IPS-15b (cell line): ENCODE data around the gene SLC27A3.

Source experiments
- H3K27me3 ChIP-seq: one replicate; pipeline ENCODE4 v1.6.1; 2013; ENCODE audit warnings: low read length; ENCODE audit not compliant: control insufficient read depth, insufficient read depth
- H3K36me3 ChIP-seq: one replicate; pipeline ENCODE4 v1.6.1; 2013; ENCODE audit warnings: low read length; ENCODE audit not compliant: control insufficient read depth, insufficient read depth
- H3K4me1 ChIP-seq: one replicate; pipeline ENCODE4 v1.6.1; 2013; ENCODE audit warnings: mild to moderate bottlenecking, low read length; ENCODE audit not compliant: control insufficient read depth, insufficient read depth
- H3K4me3 ChIP-seq: one replicate; pipeline ENCODE4 v1.5.1; 2013; ENCODE audit warnings: low read depth, low read length
- H3K9ac ChIP-seq: one replicate; pipeline ENCODE4 v1.6.1; 2013; ENCODE audit warnings: low read depth, mild to moderate bottlenecking, low read length
- H3K9me3 ChIP-seq: one replicate; pipeline ENCODE4 v1.6.1; 2013; ENCODE audit warnings: mild to moderate bottlenecking, low read length; ENCODE audit not compliant: control insufficient read depth, insufficient read depth

The SLC27A3 gene

DNA sequence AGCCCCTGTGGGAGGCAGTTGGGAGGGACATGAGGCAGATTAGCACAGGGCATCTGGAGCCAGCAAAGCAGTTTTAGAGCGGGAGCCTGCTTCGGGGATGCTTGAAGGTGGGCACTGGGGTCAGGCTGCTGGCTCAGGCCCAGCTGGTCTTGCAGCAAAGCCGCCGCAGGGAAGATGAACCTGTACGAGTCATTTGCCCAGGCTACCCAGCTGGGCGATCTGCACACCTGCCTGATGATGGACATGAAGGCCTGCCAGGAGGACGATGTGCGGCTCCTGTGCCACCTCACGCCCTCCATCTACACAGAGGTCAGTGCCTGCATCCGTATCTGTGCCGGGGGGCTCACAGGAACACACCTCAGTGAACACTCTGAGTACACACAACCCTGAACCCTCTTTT is 7.7 kb upstream of the SLC27A3 start:
- Histone ChIP-seq H3K4me1 (no peaks in the 10 kb centered on the region), H3K9me3 (no peaks in the 10 kb centered on the region), H3K9ac (no peak overlapping the region), H3K36me3 (peaks cover 73% of the 10 kb centered on the region), H3K27me3 (no peaks in the 10 kb centered on the region), H3K4me3 (no peak overlapping the region)

DNA sequence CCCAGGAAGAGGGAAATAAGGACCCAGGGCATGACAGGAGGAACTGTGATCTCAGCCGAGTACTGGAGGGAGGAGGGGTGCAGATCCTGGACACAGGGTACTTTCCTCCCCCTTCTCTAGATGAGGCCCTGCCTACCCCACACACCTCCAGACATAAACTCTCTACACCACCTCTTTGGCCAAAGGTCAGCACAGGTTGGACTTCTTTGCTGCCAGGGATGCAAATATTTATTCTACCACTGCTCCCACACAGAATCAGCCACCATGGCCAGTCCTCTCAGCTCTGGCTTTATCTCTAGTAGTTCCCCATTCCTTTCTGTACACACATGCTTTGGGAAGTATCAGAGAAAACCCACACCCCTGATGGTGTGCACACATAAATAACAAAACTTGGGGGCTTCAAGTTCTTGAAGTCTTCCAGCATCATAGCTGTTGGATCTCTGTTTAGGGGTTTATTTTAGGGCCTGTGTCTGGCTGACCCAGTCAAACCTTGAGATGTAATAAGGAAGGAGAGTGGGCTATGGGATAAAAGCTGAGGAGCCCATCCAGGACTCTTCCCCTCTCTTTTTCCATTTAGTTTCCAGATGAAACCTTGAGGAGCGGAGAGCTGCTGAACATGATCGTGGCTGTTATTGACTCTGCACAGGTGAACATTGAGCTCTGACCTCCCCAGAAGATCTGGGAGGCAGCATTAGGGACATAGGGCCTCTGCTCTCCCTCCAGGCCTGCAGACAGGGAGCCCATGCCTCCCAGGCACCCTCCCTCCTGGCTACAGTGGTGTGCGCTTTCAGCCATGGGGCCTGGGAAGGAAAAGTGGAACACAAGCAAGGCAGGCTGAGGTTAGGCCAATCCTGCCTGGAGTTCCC is 6.7 kb upstream of the SLC27A3 start:
- no peak overlapping the region for H3K4me3 ChIP-seq
- no peaks in the 10 kb centered on the region for H3K27me3 ChIP-seq
- H3K36me3 ChIP-seq = peaks cover 72% of the 10 kb centered on the region
- peaks cover 2% of the 10 kb centered on the region for H3K4me1 ChIP-seq
- H3K9me3 ChIP-seq = no peaks in the 10 kb centered on the region
- H3K9ac ChIP-seq = no peak overlapping the region

DNA sequence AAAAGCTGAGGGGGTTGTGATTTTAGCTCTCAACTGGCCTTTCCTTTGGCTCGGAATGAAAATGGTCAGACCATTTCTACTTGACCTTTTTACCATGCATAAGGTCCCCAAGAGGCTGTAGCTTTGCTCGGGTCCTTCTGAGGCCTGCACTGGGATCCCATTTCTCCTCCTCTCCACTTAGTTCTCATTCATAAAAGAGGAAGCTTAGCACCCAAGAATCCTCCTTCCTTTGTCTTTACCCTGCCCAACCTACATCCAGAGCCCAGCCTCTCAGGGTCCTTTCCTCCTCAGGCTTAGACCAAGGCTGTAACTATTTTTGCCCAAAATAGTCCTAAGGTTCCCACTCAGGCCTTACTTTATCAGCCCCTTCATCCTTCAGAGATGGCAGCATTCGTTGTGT is 6.0 kb upstream of the SLC27A3 start:
- Histone ChIP-seq H3K4me3 (no peak overlapping the region), H3K9me3 (no peaks in the 10 kb centered on the region), H3K27me3 (no peaks in the 10 kb centered on the region), H3K9ac (no peak overlapping the region), H3K36me3 (peaks cover 68% of the 10 kb centered on the region), H3K4me1 (peaks cover 5% of the 10 kb centered on the region)

DNA sequence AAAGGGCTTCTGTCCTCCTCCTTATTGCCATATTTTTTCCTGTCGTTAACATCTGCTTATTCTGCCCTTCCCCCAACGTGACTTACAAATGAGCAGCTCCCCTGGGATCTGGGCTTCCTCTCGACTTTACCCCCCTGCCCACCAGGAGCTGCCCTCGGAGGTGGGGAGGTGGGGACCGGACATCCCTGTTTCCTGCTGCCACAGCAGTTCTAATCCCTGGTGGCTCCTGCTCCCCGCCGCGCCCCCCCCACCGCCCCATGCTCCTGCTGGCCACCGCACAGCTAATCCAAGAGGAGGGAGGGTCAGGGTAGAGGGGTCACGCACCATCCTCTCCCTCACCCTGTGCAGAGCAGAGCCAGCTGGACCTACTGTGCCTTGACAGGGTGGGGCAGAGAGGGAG is 4.4 kb upstream of the SLC27A3 start:
- Histone ChIP-seq H3K9me3 (no peaks in the 10 kb centered on the region), H3K4me3 (no peak overlapping the region), H3K9ac (no peak overlapping the region), H3K4me1 (peaks cover 9% of the 10 kb centered on the region), H3K36me3 (peaks cover 60% of the 10 kb centered on the region), H3K27me3 (no peaks in the 10 kb centered on the region)

DNA sequence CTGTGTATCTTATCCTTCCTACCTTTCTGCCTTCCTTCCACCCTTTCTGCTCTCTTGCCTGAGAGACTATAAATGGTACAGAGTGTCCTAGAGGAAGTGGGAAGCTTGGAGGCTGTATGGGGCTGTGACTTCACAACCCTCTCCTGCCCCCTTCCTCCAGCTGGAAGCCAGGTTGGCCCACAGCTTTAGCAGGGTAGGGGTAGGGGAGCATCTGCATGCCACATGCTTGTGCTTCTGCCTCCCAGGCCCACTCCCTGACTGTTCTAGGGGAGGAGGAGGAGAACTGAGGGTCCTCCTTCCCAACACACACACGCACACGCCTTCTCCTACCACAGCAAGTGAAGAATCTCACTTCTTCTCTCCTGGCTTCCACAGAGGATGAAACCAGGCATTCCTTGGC is 3.9 kb upstream of the SLC27A3 start:
- H3K4me3 ChIP-seq = no peak overlapping the region

DNA sequence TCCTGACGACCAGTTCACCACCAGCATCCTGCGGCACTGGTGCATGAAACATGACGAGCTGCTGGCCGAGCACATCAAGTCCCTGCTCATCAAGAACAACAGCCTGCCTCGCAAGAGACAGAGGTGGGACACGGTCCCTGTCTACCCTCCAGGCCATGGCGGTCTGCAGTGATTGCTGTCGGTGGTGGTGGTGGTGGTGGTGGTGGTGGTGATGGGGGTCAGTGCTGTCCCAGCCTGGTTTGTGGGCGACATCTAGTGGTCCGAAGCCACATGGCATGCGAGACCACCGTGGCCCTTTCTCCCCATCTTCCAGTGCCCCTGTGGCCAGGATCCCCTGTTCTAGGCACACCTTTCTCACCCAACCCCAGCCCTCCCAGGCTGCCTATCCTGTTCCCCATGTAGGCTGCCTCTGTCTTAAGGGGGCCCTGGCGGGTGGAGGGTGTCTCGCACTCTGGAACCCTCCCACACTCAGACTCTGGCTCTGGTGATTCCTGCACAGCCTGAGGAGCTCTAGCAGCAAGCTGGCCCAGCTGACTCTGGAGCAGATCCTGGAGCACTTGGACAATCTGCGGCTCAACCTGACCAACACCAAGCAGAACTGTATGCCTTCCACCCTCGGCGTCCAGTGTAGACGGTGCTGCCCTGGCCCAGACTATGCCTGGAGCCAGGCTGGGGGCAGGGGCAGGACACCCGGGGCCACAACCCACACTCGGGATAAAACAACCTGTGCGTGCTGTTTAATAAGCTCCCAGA is 3.2 kb upstream of the SLC27A3 start:
- Histone ChIP-seq H3K36me3 (peaks cover 60% of the 10 kb centered on the region), H3K4me1 (peaks cover 13% of the 10 kb centered on the region), H3K9ac (no peak overlapping the region), H3K9me3 (no peaks in the 10 kb centered on the region), H3K27me3 (no peaks in the 10 kb centered on the region), H3K4me3 (no peak overlapping the region)

More for the DNA sequence above, 3.9 kb upstream of the SLC27A3 start:
- no peaks in the 10 kb centered on the region for H3K9me3 ChIP-seq
- H3K4me1 ChIP-seq = peaks cover 9% of the 10 kb centered on the region
- peaks cover 60% of the 10 kb centered on the region for H3K36me3 ChIP-seq
- H3K9ac ChIP-seq = no peak overlapping the region
- H3K27me3 ChIP-seq = no peaks in the 10 kb centered on the region

DNA sequence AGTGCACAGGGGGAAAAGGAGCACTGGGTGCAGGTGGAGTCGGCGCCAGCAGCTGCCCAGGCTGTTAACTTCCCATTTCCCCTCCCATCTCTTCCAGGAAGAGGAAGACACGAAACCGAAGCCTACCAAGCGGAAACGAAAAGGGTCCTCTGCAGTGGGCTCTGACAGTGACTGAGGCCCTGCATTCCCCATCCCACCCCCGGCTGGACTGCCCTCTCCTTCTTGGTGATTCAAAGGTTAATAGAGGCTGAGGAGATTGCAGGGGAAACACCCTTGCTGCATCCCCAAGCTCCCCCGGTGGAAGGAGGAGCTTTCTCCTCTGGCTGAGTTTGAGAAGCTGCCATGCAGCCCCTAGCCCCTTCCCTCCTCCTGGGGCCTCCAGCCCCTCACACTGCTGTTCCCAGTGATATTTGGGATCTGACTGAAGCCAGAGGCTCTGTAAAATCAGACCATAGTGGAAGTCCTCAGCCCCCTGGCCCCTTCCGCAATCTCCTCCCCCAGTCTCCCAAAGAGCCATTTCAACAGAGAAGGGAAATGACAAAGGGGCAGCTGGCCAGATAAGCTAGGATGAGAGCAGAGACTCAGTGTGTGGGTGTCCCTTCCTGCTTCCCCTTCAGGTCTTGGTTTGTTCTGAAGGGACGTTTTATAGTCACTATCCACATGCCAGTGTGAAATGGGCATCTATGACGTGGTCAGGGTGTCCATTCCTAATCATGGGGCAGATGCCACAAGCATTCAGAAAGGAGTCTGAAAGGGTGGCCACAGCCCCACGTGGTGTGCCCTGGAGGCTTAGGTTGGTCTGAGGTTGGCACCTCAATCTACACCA is 1.9 kb upstream of the SLC27A3 start:
- no peaks in the 10 kb centered on the region for H3K27me3 ChIP-seq
- no peak overlapping the region for H3K9ac ChIP-seq
- peaks cover 15% of the 10 kb centered on the region for H3K4me1 ChIP-seq
- no peak overlapping the region for H3K4me3 ChIP-seq
- H3K9me3 ChIP-seq = no peaks in the 10 kb centered on the region
- H3K36me3 ChIP-seq = peaks cover 49% of the 10 kb centered on the region

DNA sequence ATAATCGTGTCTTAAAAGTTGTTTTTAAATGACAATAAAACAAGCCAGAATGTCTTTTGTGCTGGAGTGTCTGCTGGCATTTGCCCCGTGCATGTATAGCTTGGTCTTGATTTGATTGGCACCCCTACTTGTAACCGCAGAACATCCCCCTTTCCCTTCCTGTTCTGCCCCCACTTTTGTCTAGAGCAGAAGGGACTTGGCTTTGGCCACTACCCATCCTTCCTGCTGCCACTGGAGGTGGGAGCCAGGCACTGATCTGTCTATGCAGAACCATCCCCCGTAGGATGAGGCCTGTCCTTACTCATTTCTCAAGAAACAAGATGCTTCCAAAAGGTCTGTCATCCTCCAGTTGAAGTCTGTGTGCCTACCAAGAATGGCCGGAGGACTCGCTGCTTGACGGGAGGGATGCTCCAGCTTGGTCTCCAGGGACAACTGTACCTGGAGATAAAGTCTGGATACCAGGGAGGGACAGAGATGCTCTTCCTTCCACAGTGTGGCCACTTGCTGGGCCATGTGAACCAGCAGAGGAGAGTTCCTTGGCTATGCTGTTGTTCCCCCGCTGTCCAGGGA is 1.1 kb upstream of the SLC27A3 start:
- Histone ChIP-seq H3K36me3 (peaks cover 41% of the 10 kb centered on the region), H3K9me3 (no peaks in the 10 kb centered on the region), H3K9ac (peak overlapping the region; percentile 95), H3K4me3 (peak overlapping the region; percentile 95), H3K27me3 (no peaks in the 10 kb centered on the region), H3K4me1 (peaks cover 15% of the 10 kb centered on the region)

DNA sequence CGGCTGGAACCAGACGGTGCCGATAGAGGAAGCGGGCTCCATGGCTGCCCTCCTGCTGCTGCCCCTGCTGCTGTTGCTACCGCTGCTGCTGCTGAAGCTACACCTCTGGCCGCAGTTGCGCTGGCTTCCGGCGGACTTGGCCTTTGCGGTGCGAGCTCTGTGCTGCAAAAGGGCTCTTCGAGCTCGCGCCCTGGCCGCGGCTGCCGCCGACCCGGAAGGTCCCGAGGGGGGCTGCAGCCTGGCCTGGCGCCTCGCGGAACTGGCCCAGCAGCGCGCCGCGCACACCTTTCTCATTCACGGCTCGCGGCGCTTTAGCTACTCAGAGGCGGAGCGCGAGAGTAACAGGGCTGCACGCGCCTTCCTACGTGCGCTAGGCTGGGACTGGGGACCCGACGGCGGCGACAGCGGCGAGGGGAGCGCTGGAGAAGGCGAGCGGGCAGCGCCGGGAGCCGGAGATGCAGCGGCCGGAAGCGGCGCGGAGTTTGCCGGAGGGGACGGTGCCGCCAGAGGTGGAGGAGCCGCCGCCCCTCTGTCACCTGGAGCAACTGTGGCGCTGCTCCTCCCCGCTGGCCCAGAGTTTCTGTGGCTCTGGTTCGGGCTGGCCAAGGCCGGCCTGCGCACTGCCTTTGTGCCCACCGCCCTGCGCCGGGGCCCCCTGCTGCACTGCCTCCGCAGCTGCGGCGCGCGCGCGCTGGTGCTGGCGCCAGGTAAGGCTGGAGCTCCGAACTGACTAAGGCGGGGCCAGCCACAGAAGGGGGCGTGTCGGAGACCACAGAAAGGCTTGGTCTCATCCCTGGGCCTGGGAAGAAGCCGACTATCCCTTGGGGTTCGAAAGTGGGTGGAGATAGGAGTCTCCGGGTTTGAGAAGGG is 486 bp downstream of the SLC27A3 start:
- Histone ChIP-seq H3K36me3 (peaks cover 29% of the 10 kb centered on the region), H3K9ac (peak overlapping the region; percentile 95), H3K27me3 (no peaks in the 10 kb centered on the region), H3K9me3 (no peaks in the 10 kb centered on the region), H3K4me1 (peaks cover 15% of the 10 kb centered on the region), H3K4me3 (peak overlapping the region; percentile 95)

DNA sequence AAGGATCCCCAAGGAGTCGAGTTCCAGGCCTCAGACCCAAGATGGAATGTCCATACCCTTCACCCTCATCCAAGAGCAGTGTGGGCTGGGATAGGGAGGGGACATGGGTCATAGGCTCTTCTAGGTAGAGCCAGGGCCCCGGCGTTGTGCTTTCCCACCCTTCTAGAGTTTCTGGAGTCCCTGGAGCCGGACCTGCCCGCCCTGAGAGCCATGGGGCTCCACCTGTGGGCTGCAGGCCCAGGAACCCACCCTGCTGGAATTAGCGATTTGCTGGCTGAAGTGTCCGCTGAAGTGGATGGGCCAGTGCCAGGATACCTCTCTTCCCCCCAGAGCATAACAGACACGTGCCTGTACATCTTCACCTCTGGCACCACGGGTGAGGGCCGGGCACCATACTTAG is 1.1 kb downstream of the SLC27A3 start:
- Histone ChIP-seq H3K27me3 (no peaks in the 10 kb centered on the region), H3K36me3 (peaks cover 25% of the 10 kb centered on the region), H3K4me3 (peak overlapping the region; percentile 95), H3K4me1 (peaks cover 15% of the 10 kb centered on the region), H3K9me3 (no peaks in the 10 kb centered on the region), H3K9ac (no peak overlapping the region)
